HepG2 (cell line): ENCODE results near the gene GDF15. TPM values are rescaled to one million over a fixed set of nuclear protein-coding genes. Genes with fewer than 3 reads are reported as not detected.
A peak's percentile ranks its signal among the peaks of the same experiment; 100 is the strongest.

Source experiments
- BRCA1 ChIP-seq: sonication (generic); formaldehyde crosslinking; IDR thresholded peaks from 2 replicates; pipeline ENCODE4 v1.4.0; 2020; ENCODE audit warnings: missing genetic modification reagents
- CBX2 ChIP-seq, 2 experiments: fragments of 200-600 bp in 1 of 2; sonication (generic); formaldehyde crosslinking in 1 of 2; IDR thresholded peaks; 2 replicates each; pipeline versions ENCODE4 v1.7.0 to v1.8.1; 2018 to 2022; ENCODE audit warnings: low read depth in 2 of 2, low read length in 1 of 2, mild to moderate bottlenecking in 1 of 2, missing genetic modification reagents in 1 of 2
- GPN1 ChIP-seq: sonication (generic); formaldehyde crosslinking; IDR thresholded peaks from 2 replicates; pipeline ENCODE4 v1.5.1; 2020; ENCODE audit warnings: missing genetic modification reagents, borderline replicate concordance
- HOXA7 ChIP-seq: sonication (generic); formaldehyde crosslinking; IDR thresholded peaks from 2 replicates; pipeline ENCODE4 v1.8.1; 2022; ENCODE audit warnings: mild to moderate bottlenecking, missing genetic modification reagents, moderate library complexity
- KLF11 ChIP-seq: IDR thresholded peaks from 2 replicates; pipeline ENCODE4 v1.6.1; 2016; ENCODE audit warnings: missing compliant biosample characterization
- KLF13 ChIP-seq: sonication (generic); formaldehyde crosslinking; IDR thresholded peaks from 2 replicates; pipeline ENCODE4 v1.4.0; 2020; ENCODE audit warnings: mild to moderate bottlenecking, missing genetic modification reagents
- MTF1 ChIP-seq: sonication (generic); formaldehyde crosslinking; IDR thresholded peaks from 2 replicates; pipeline ENCODE4 v1.5.0; 2020; ENCODE audit warnings: missing genetic modification reagents
- NKX3-1 ChIP-seq: sonication (generic); formaldehyde crosslinking; IDR thresholded peaks from 2 replicates; pipeline ENCODE4 v1.5.0; 2020; ENCODE audit warnings: missing genetic modification reagents
- RARA ChIP-seq: IDR thresholded peaks from 2 replicates; pipeline ENCODE4 v1.6.1; 2016; ENCODE audit warnings: missing genetic modification reagents, missing compliant biosample characterization
- SMAD1 ChIP-seq: sonication (generic); formaldehyde crosslinking; IDR thresholded peaks from 2 replicates; pipeline ENCODE4 v1.4.0; 2020; ENCODE audit warnings: missing genetic modification reagents, low read depth, mild to moderate bottlenecking, borderline replicate concordance
- SP2 ChIP-seq: sonication (generic); formaldehyde crosslinking; IDR thresholded peaks from 2 replicates; pipeline ENCODE4 v1.5.1; 2020; ENCODE audit warnings: mild to moderate bottlenecking, missing genetic modification reagents
- SRSF9 ChIP-seq: fragments of 200-400 bp; formaldehyde crosslinking; IDR thresholded peaks from 2 replicates; pipeline ENCODE4 v1.6.1; 2018; ENCODE audit warnings: borderline replicate concordance, mild to moderate bottlenecking, low read depth, low read length; ENCODE audit not compliant: insufficient read depth, poor library complexity, severe bottlenecking
- TEAD3 ChIP-seq: optimal IDR thresholded peaks from 2 replicates; pipeline ENCODE3; 2016; ENCODE audit warnings: borderline replicate concordance
- TRIM24 ChIP-seq: sonication (generic); formaldehyde crosslinking; IDR thresholded peaks from 2 replicates; pipeline ENCODE4 v1.8.0; 2022; ENCODE audit warnings: mild to moderate bottlenecking, missing genetic modification reagents
- YY1 ChIP-seq: IDR thresholded peaks from 2 replicates; pipeline ENCODE4 v1.6.1; 2011; ENCODE audit warnings: low read length, low read depth, moderate library complexity, mild to moderate bottlenecking; ENCODE audit not compliant: insufficient read depth, insufficient replicate concordance
- ZMYM2 ChIP-seq: sonication (generic); formaldehyde crosslinking; IDR thresholded peaks from 2 replicates; pipeline ENCODE4 v1.8.0; 2022; ENCODE audit warnings: mild to moderate bottlenecking, missing genetic modification reagents
- ZNF121 ChIP-seq: sonication (generic); formaldehyde crosslinking; IDR thresholded peaks from 2 replicates; pipeline ENCODE4 v1.5.0; 2020; ENCODE audit warnings: mild to moderate bottlenecking, missing genetic modification reagents
- ZNF20 ChIP-seq: sonication (generic); formaldehyde crosslinking; IDR thresholded peaks from 2 replicates; pipeline ENCODE4 v1.4.0; 2020; ENCODE audit warnings: mild to moderate bottlenecking, moderate library complexity, missing genetic modification reagents
- ZNF549 ChIP-seq: sonication (generic); formaldehyde crosslinking; IDR thresholded peaks from 2 replicates; pipeline ENCODE4 v1.5.0; 2020; ENCODE audit warnings: missing genetic modification reagents
- ZNF574 ChIP-seq: sonication (generic); formaldehyde crosslinking; IDR thresholded peaks from 2 replicates; pipeline ENCODE4 v1.4.0; 2020; ENCODE audit warnings: missing genetic modification reagents
- ZNF589 ChIP-seq: sonication (generic); formaldehyde crosslinking; conservative IDR thresholded peaks from 2 replicates; pipeline ENCODE4 v1.8.0; 2022; ENCODE audit warnings: mild to moderate bottlenecking, moderate library complexity, missing genetic modification reagents
- ZNF720 ChIP-seq: sonication (generic); formaldehyde crosslinking; IDR thresholded peaks from 2 replicates; pipeline ENCODE4 v1.4.0; 2020; ENCODE audit warnings: missing genetic modification reagents
- ZNF850 ChIP-seq: sonication (generic); formaldehyde crosslinking; conservative IDR thresholded peaks from 2 replicates; pipeline ENCODE4 v1.9.0; 2021; ENCODE audit warnings: mild to moderate bottlenecking, missing genetic modification reagents
- ZZZ3 ChIP-seq: sonication (generic); formaldehyde crosslinking; IDR thresholded peaks from 2 replicates; pipeline ENCODE4 v1.4.0; 2020; ENCODE audit warnings: missing genetic modification reagents, mild to moderate bottlenecking, borderline replicate concordance
- polyA plus RNA-seq, 8 experiments: library from polyadenylated mRNA; depleted of rRNA in 3 of 8; stranded (reverse) in 7 of 8; unstranded in 1 of 8; fragments of >200 nt; fragmentation: Illumina TruSeq in 4 of 8; extraction: Trizol in 4 of 8; gene quantifications; 2 replicates each; pipeline versions ENCODE4 v1.2.1 to v1.2.3, GENCODE V29; 2011 to 2016; ENCODE audit warnings: low read depth in 4 of 8, missing spikeins in 1 of 8, mixed read lengths in 1 of 8; ENCODE audit not compliant: insufficient read depth in 1 of 8
- total RNA-seq, 5 experiments: library from RNA; depleted of rRNA; stranded (reverse); fragments of >200 nt; fragmentation: Illumina TruSeq; extraction: Trizol; gene quantifications; 2 replicates each; pipeline ENCODE4 v1.2.3, GENCODE V29; 2016; ENCODE audit warnings: low read depth in 1 of 5
- TF ChIP-seq, protein P1 (sequence below): sonication (generic); formaldehyde crosslinking; IDR thresholded peaks from 2 replicates; pipeline ENCODE4 v1.4.0; 2020; ENCODE audit warnings: missing genetic modification reagents

GDF15 gene
- total and polyA plus RNA-seq, 2 of the 13 experiments (the other 11 are each of a cell fraction or from before 2014, with no cell fraction given) = 146 to 422 TPM

- peak; percentile 63 for TF ChIP-seq ZNF574
- TF ChIP-seq ZNF720 = no peak
- no peak for TF ChIP-seq KLF11 (CRISPR knock-in tag)
- no peak for TF ChIP-seq KLF13
- TF ChIP-seq TEAD3 (CRISPR knock-in tag) = peak; percentile 7
- no peak for TF ChIP-seq TRIM24 (CRISPR knock-in tag)
- TF ChIP-seq RARA (CRISPR knock-in tag) = no peak; the same call in 1 of the 2 replicates
- TF ChIP-seq ZNF20 (CRISPR knock-in tag) = peak; percentile 55; the same call in 1 of the 2 replicates
- TF ChIP-seq ZNF121 (CRISPR knock-in tag) = peak; percentile 72
- no peak; the same call in 1 of the 2 replicates for TF ChIP-seq SP2 (CRISPR knock-in tag)
- TF ChIP-seq BRCA1 (CRISPR knock-in tag) = 0 out of 2 replicates have a peak, but pooled peaks have one; percentile 74
- no peak for TF ChIP-seq CBX2 (IDR thresholded peaks at IDR 0.05; ENCODE audit: low read depth, low read length)
- TF ChIP-seq CBX2 (CRISPR knock-in tag; IDR thresholded peaks at IDR 0.05; ENCODE audit: low read depth) = no peak
- TF ChIP-seq, protein P1, sequence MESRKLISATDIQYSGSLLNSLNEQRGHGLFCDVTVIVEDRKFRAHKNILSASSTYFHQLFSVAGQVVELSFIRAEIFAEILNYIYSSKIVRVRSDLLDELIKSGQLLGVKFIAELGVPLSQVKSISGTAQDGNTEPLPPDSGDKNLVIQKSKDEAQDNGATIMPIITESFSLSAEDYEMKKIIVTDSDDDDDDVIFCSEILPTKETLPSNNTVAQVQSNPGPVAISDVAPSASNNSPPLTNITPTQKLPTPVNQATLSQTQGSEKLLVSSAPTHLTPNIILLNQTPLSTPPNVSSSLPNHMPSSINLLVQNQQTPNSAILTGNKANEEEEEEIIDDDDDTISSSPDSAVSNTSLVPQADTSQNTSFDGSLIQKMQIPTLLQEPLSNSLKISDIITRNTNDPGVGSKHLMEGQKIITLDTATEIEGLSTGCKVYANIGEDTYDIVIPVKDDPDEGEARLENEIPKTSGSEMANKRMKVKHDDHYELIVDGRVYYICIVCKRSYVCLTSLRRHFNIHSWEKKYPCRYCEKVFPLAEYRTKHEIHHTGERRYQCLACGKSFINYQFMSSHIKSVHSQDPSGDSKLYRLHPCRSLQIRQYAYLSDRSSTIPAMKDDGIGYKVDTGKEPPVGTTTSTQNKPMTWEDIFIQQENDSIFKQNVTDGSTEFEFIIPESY (CRISPR knock-in tag) = peak; percentile 90
- no peak for TF ChIP-seq ZNF850 (CRISPR knock-in tag)
- TF ChIP-seq HOXA7 = peak; percentile 53; the same call in 1 of the 2 replicates
- TF ChIP-seq MTF1 (CRISPR knock-in tag) = peak; percentile 95
- peak; percentile 35; the same call in 1 of the 2 replicates for TF ChIP-seq ZMYM2
- peak; percentile 53; the same call in 1 of the 2 replicates for TF ChIP-seq GPN1
- 0 out of 2 replicates have a peak, but pooled peaks have one; percentile 26 for TF ChIP-seq ZNF549 (CRISPR knock-in tag)
- TF ChIP-seq SMAD1 = peak; percentile 84; the same call in 1 of the 2 replicates
- TF ChIP-seq ZZZ3 (CRISPR knock-in tag) = no peak
- no peak for TF ChIP-seq SRSF9
- peak; percentile 81; the same call in 1 of the 2 replicates for TF ChIP-seq ZNF589 (CRISPR knock-in tag)
- no peak for TF ChIP-seq NKX3-1 (CRISPR knock-in tag)
- peak; percentile 60 for TF ChIP-seq YY1
These were observed 2.4 kb downstream of the GDF15 start (continued) for GRCh38 chr19:18388100-18388959.
